Measurements from ENCODE around the gene SH3BP1. TPM values are rescaled to one million over a fixed set of nuclear protein-coding genes. Genes with fewer than 3 reads are reported as not detected.

Gene SH3BP1
- total and polyA plus RNA-seq, 2 of the 13 experiments (the other 11 are each of a cell fraction or from before 2014, with no cell fraction given): 8.4 to 18.5 TPM

GRCh38 chr22:37686002-37686982, 46.8 kb downstream of the SH3BP1 start, which contains the start of gene NOL12 (continued):
- TF ChIP-seq ZNF513 (CRISPR knock-in tag; conservative IDR thresholded peaks at IDR 0.05): no peak
- peak; percentile 35; the same call in 1 of the 2 replicates for TF ChIP-seq ZBTB33 (CRISPR knock-in tag; IDR thresholded peaks at IDR 0.05)
- no peak for TF ChIP-seq PRMT3 (CRISPR knock-in tag; IDR thresholded peaks at IDR 0.05; ENCODE audit: borderline replicate concordance, low read depth)
- no peak for TF ChIP-seq SETDB1 (CRISPR knock-in tag; IDR thresholded peaks at IDR 0.05; ENCODE audit: borderline replicate concordance)
- 0 out of 2 replicates have a peak, but pooled peaks have one; percentile 33 for TF ChIP-seq MEIS1 (CRISPR knock-in tag; IDR thresholded peaks at IDR 0.05; ENCODE audit: borderline replicate concordance)
- TF ChIP-seq ZZZ3 (CRISPR knock-in tag; IDR thresholded peaks at IDR 0.05; ENCODE audit: borderline replicate concordance): no peak; the same call in 1 of the 2 replicates
- TF ChIP-seq ZUFSP (CRISPR knock-in tag; IDR thresholded peaks at IDR 0.05; ENCODE audit: borderline replicate concordance): no peak
- TF ChIP-seq ZBTB3 (CRISPR knock-in tag; IDR thresholded peaks at IDR 0.05; ENCODE audit: borderline replicate concordance, low read depth): no peak
- 0 out of 2 replicates have a peak, but pooled peaks have one; percentile 50 for TF ChIP-seq ZNF580 (CRISPR knock-in tag; IDR thresholded peaks at IDR 0.05; ENCODE audit: borderline replicate concordance, low read depth)
- no peak for TF ChIP-seq ZNF382 (CRISPR knock-in tag; IDR thresholded peaks at IDR 0.05; ENCODE audit: borderline replicate concordance)
- no peak for TF ChIP-seq ZNF34 (CRISPR knock-in tag; IDR thresholded peaks at IDR 0.05; ENCODE audit: borderline replicate concordance)
- peak; percentile 58 for TF ChIP-seq BCL6 (CRISPR knock-in tag; IDR thresholded peaks at IDR 0.05)
- TF ChIP-seq ZNF18 (CRISPR knock-in tag; IDR thresholded peaks at IDR 0.05; ENCODE audit: insufficient replicate concordance): no peak
- TF ChIP-seq ZNF281 (CRISPR knock-in tag; IDR thresholded peaks at IDR 0.05; ENCODE audit: borderline replicate concordance): no peak; the same call in 1 of the 2 replicates
- peak; percentile 87 for TF ChIP-seq SP4 (CRISPR knock-in tag; IDR thresholded peaks at IDR 0.05)
- TF ChIP-seq SMYD3 (CRISPR knock-in tag; IDR thresholded peaks at IDR 0.05): peak; percentile 50; the same call in 1 of the 2 replicates

All from HepG2 (cell line).